HFFc6 (cell line): ENCODE results near the gene TMBIM1. TPM values are rescaled to one million over a fixed set of nuclear protein-coding genes. Genes with fewer than 3 reads are reported as not detected.

Experiments
- DNase-seq: peaks from one replicate; pipeline ENCODE4 v3.0.0-alpha.2; 2018
- H3K27ac Mint-ChIP-seq: 2 replicates; pipeline ENCODE4 v1.8.0; 2020; ENCODE audit warnings: mild to moderate bottlenecking, mixed read lengths
- H3K27me3 Mint-ChIP-seq: 2 replicates; pipeline ENCODE4 v1.8.0; 2021; ENCODE audit warnings: mild to moderate bottlenecking, moderate library complexity, mixed read lengths; ENCODE audit not compliant: insufficient read depth
- H3K36me3 Mint-ChIP-seq: 2 replicates; pipeline ENCODE4 v1.8.0; 2021; ENCODE audit warnings: low read depth, mixed read lengths
- H3K4me1 Mint-ChIP-seq: 2 replicates; pipeline ENCODE4 v1.8.0; 2020; ENCODE audit warnings: low read depth, mixed read lengths
- H3K4me3 Mint-ChIP-seq: 2 replicates; pipeline ENCODE4 v1.8.0; 2020; ENCODE audit warnings: mild to moderate bottlenecking, moderate library complexity, mixed read lengths
- H3K9me3 Mint-ChIP-seq: 2 replicates; pipeline ENCODE4 v1.8.0; 2020; ENCODE audit warnings: mild to moderate bottlenecking, mixed read lengths
- CTCF ChIP-seq: fragments of 200-600 bp; sonication (generic); IDR thresholded peaks from 2 replicates; pipeline ENCODE4 v1.5.0; 2021; ENCODE audit warnings: antibody characterized with exemption, mild to moderate bottlenecking
- total RNA-seq, 6 experiments: library from RNA; stranded (reverse); fragmentation: NEBNext Ultra II Directional; extraction: Animal tissue kit (Norgen Biotek cat#: 25700); gene quantifications; 2 replicates in 1 of 6; 3 replicates in 5 of 6; pipeline ENCODE4 v1.2.3, GENCODE V29; 2021

The TMBIM1 gene
- total RNA-seq, 6 experiments from 2014 or later: 163 to 187 (median 176) TPM

DNA sequence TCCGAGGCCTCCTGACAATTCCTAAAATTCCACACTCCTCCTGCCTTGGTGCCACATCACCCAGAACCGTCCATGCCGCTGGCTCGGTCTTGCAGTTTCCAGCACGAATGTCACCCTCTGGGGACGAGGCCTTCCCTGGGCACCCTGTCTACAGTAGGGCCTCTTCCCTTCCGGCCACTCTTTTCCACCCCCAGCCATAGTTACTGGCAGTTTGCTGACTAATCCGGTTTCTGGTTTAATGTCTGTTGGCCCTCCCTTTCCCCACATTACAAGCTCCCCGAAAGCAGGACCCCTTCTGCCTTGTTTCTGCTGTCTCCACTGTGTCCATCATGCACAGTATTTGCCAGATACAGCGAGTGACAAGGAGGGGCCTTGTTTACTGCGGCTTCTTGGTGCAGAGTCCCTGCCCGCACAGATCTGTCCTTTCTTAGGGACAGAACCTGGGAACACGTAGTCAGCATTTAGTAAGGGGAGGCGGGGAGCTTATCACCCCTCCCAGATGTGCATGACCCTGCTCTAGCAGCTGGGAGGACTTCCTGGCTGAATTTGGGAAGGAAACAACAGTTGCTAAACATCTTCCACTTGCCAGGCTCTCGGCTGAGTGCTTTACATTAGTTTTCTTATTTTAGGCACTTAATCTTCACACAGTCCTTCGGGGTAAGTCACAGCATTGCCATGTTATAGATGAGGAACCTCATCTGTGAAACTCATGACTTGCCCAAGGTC is 40.8 kb upstream of the TMBIM1 start:
- no peak overlapping the region for H3K27ac Mint-ChIP-seq
- H3K27me3 Mint-ChIP-seq: peaks cover 16% of the 10 kb centered on the region
- H3K36me3 Mint-ChIP-seq: no peaks in the 10 kb centered on the region
- H3K4me1 Mint-ChIP-seq: no peaks in the 10 kb centered on the region; the same call in 1 of the 2 replicates
- H3K9me3 Mint-ChIP-seq: no peaks in the 10 kb centered on the region
- no peak overlapping the region for H3K4me3 Mint-ChIP-seq
- no peak for DNase-seq
- TF ChIP-seq CTCF: no peak

GRCh38 chr2:218332288-218332687 is 40.0 kb upstream of the TMBIM1 start:
- Mint-ChIP-seq H3K36me3 (no peaks in the 10 kb centered on the region), H3K9me3 (no peaks in the 10 kb centered on the region), H3K27ac (no peak overlapping the region), H3K4me1 (no peaks in the 10 kb centered on the region; the same call in 1 of the 2 replicates), H3K27me3 (peaks cover 10% of the 10 kb centered on the region), H3K4me3 (no peak overlapping the region)
- DNase-seq: no peak
- TF ChIP-seq CTCF: no peak

- Mint-ChIP-seq H3K36me3 (no peaks in the 10 kb centered on the region), H3K27me3 (peaks cover 10% of the 10 kb centered on the region), H3K27ac (no peak overlapping the region), H3K4me1 (no peaks in the 10 kb centered on the region; the same call in 1 of the 2 replicates), H3K4me3 (no peak overlapping the region), H3K9me3 (no peaks in the 10 kb centered on the region)
- DNase-seq: no peak
- TF ChIP-seq CTCF: no peak
Observed at GRCh38 chr2:218331745-218332144, 39.4 kb upstream of the TMBIM1 start.

GRCh38 chr2:218329826-218330593 is 37.7 kb upstream of the TMBIM1 start:
- peaks cover 12% of the 10 kb centered on the region for H3K27me3 Mint-ChIP-seq
- H3K9me3 Mint-ChIP-seq: no peaks in the 10 kb centered on the region
- H3K4me3 Mint-ChIP-seq: no peak overlapping the region
- no peak for DNase-seq
- no peaks in the 10 kb centered on the region for H3K36me3 Mint-ChIP-seq
- H3K4me1 Mint-ChIP-seq: no peaks in the 10 kb centered on the region; the same call in 1 of the 2 replicates
- no peak overlapping the region for H3K27ac Mint-ChIP-seq
- TF ChIP-seq CTCF: no peak

DNA sequence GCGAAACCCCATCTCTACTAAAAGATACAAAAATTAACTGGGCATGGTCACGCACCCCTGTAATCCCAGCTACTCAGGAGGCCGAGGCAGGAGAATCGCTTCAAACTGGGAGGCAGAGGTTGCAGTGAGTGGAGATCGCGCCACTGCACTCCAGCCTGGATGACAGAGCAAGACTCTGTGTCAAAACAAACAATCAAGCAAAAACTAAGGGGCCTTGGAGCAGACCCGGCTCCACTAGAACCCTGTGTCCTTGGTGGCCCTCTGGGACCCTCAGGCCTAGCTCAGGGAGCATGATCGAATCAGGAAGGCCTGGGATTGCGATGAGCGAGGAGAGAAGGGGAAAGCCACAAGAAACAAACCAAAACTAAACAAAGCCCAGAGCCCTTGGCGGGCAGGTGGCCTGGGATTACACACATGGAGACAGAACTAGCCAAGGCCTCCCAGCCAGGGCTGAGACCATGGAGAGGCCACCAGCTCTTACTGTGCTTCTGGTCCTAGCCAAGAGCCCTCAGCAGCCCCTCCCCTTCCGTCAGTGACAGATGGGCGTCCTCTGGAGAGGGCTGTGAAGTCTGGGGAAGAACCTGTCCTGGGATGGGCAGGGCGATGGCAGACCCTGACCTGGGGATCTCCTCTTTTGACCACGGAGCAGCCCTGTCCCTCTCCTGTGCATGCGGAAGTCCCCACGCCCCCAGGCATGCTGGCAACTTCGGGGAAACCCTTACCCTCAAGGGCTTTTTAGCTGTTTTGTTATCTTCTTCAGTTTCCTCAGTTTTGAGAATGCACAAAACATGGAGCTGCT is 36.9 kb upstream of the TMBIM1 start:
- H3K4me3 Mint-ChIP-seq: no peak overlapping the region
- peaks cover 2% of the 10 kb centered on the region for H3K4me1 Mint-ChIP-seq
- H3K27ac Mint-ChIP-seq: no peak overlapping the region
- no peak for TF ChIP-seq CTCF
- H3K9me3 Mint-ChIP-seq: no peaks in the 10 kb centered on the region
- H3K27me3 Mint-ChIP-seq: peaks cover 12% of the 10 kb centered on the region
- H3K36me3 Mint-ChIP-seq: no peaks in the 10 kb centered on the region
- DNase-seq: no peak
